ENCODE results near the gene SLC25A48.

SLC25A48 gene

GRCh38 chr5:135894276-135894675 lies 59.8 kb downstream of the SLC25A48 start:
- H4K8ac ChIP-seq (ENCODE audit: low read depth, low read length) = no peak overlapping the region
- no peaks in the 10 kb centered on the region for H3K27me3 ChIP-seq (ENCODE audit: insufficient read depth, low read length)
- H3K4ac ChIP-seq (ENCODE audit: low read depth, low read length) = no peak overlapping the region
- H4K91ac ChIP-seq (ENCODE audit: low read depth, low read length) = no peak overlapping the region
- H3K9ac ChIP-seq (ENCODE audit: low read length) = no peak overlapping the region
- DNase-seq = no peak
- H2BK5ac ChIP-seq (ENCODE audit: low read depth, low read length, poor library complexity) = no peak overlapping the region
- no peaks in the 10 kb centered on the region for H3K36me3 ChIP-seq (ENCODE audit: control insufficient read depth in 1 of 2, insufficient read depth in 2 of 2, low read length in 2 of 2)
- H3K9me3 ChIP-seq (ENCODE audit: insufficient read depth, low read depth, low read length) = peaks cover 2% of the 10 kb centered on the region
- H3K79me1 ChIP-seq (ENCODE audit: low read length) = no peaks in the 10 kb centered on the region
- WGBS (ENCODE audit: extremely low coverage, insufficient coverage, insufficient read length) = no CpG with 5 or more reads among the region's 8 CpGs
- H2AK5ac ChIP-seq (ENCODE audit: low read length) = no peak overlapping the region
- no peak overlapping the region for H3K14ac ChIP-seq (ENCODE audit: low read length)
- no peaks in the 10 kb centered on the region for H3K79me2 ChIP-seq (ENCODE audit: control insufficient read depth, insufficient read depth, low read length, poor library complexity)
- H2BK120ac ChIP-seq (ENCODE audit: insufficient read depth, low read length, poor library complexity) = no peak overlapping the region
- H4K12ac ChIP-seq (ENCODE audit: low read depth, low read length) = no peak overlapping the region
- no peaks in the 10 kb centered on the region for H3K4me1 ChIP-seq (ENCODE audit: control insufficient read depth in 1 of 2, insufficient read depth in 2 of 2, low read length in 2 of 2)
- H3K18ac ChIP-seq (ENCODE audit: low read length) = no peak overlapping the region
- H3K4me2 ChIP-seq (ENCODE audit: low read length) = no peak overlapping the region
- H3K27ac ChIP-seq (ENCODE audit: low read depth, low read length) = no peak overlapping the region
- no peak overlapping the region for H2AFZ ChIP-seq (ENCODE audit: insufficient read depth, low read length, poor library complexity)
- no peak overlapping the region for H3K4me3 ChIP-seq (ENCODE audit: low read depth, low read length)
- no peak overlapping the region for H3K23ac ChIP-seq (ENCODE audit: low read length)
- H2BK12ac ChIP-seq (ENCODE audit: low read length) = no peak overlapping the region

- peaks cover 2% of the 10 kb centered on the region for H3K9me3 ChIP-seq (ENCODE audit: insufficient read depth, low read depth, low read length)
- no peak overlapping the region for H3K9ac ChIP-seq (ENCODE audit: low read length)
- H3K79me1 ChIP-seq (ENCODE audit: low read length) = no peaks in the 10 kb centered on the region
- H3K4me3 ChIP-seq (ENCODE audit: low read depth, low read length) = no peak overlapping the region
- no peak overlapping the region for H3K4ac ChIP-seq (ENCODE audit: low read depth, low read length)
- H3K27ac ChIP-seq (ENCODE audit: low read depth, low read length) = no peak overlapping the region
- H4K91ac ChIP-seq (ENCODE audit: low read depth, low read length) = no peak overlapping the region
- no CpG with 5 or more reads among the region's 2 CpGs for WGBS (ENCODE audit: extremely low coverage, insufficient coverage, insufficient read length)
- H3K18ac ChIP-seq (ENCODE audit: low read length) = no peak overlapping the region
- H2AK5ac ChIP-seq (ENCODE audit: low read length) = no peak overlapping the region
- DNase-seq = no peak
- H3K4me2 ChIP-seq (ENCODE audit: low read length) = no peak overlapping the region
- H2AFZ ChIP-seq (ENCODE audit: insufficient read depth, low read length, poor library complexity) = no peak overlapping the region
- H2BK120ac ChIP-seq (ENCODE audit: insufficient read depth, low read length, poor library complexity) = no peak overlapping the region
- H3K27me3 ChIP-seq (ENCODE audit: insufficient read depth, low read length) = no peaks in the 10 kb centered on the region
- no peak overlapping the region for H3K14ac ChIP-seq (ENCODE audit: low read length)
- H4K12ac ChIP-seq (ENCODE audit: low read depth, low read length) = no peak overlapping the region
- H3K23ac ChIP-seq (ENCODE audit: low read length) = no peak overlapping the region
- peaks cover 0 to under 1% of the 10 kb centered on the region in 2 experiments for H3K4me1 ChIP-seq (ENCODE audit: control insufficient read depth in 1 of 2, insufficient read depth in 2 of 2, low read length in 2 of 2)
- no peak overlapping the region for H2BK12ac ChIP-seq (ENCODE audit: low read length)
- no peaks in the 10 kb centered on the region for H3K36me3 ChIP-seq (ENCODE audit: control insufficient read depth in 1 of 2, insufficient read depth in 2 of 2, low read length in 2 of 2)
- H4K8ac ChIP-seq (ENCODE audit: low read depth, low read length) = no peak overlapping the region
- no peak overlapping the region for H2BK5ac ChIP-seq (ENCODE audit: low read depth, low read length, poor library complexity)
- no peaks in the 10 kb centered on the region for H3K79me2 ChIP-seq (ENCODE audit: control insufficient read depth, insufficient read depth, low read length, poor library complexity)
Measured at GRCh38 chr5:135894789-135895188, 60.3 kb downstream of the SLC25A48 start.

- H3K4me3 ChIP-seq (ENCODE audit: low read depth, low read length) = no peak within 1 kb of the TSS
- H4K91ac ChIP-seq (ENCODE audit: low read depth, low read length) = no peak within 1 kb of the TSS
- no peak within 1 kb of the TSS for H2BK12ac ChIP-seq (ENCODE audit: low read length)
- H3K79me2 ChIP-seq (ENCODE audit: control insufficient read depth, insufficient read depth, low read length, poor library complexity) = no peaks in the 10 kb centered on the region
- no peak for DNase-seq
- H3K27me3 ChIP-seq (ENCODE audit: insufficient read depth, low read length) = no peaks in the 10 kb centered on the region
- no peak within 1 kb of the TSS for H2AK5ac ChIP-seq (ENCODE audit: low read length)
- H4K8ac ChIP-seq (ENCODE audit: low read depth, low read length) = no peak within 1 kb of the TSS
- peaks cover 2% of the 10 kb centered on the region for H3K9me3 ChIP-seq (ENCODE audit: insufficient read depth, low read depth, low read length)
- no peak within 1 kb of the TSS for H3K14ac ChIP-seq (ENCODE audit: low read length)
- no CpG with 5 or more reads among the region's 7 CpGs for WGBS (ENCODE audit: extremely low coverage, insufficient coverage, insufficient read length)
- no peak within 1 kb of the TSS for H4K12ac ChIP-seq (ENCODE audit: low read depth, low read length)
- no peak within 1 kb of the TSS for H3K27ac ChIP-seq (ENCODE audit: low read depth, low read length)
- H2BK5ac ChIP-seq (ENCODE audit: low read depth, low read length, poor library complexity) = no peak within 1 kb of the TSS
- no peak within 1 kb of the TSS for H2BK120ac ChIP-seq (ENCODE audit: insufficient read depth, low read length, poor library complexity)
- no peak within 1 kb of the TSS for H3K23ac ChIP-seq (ENCODE audit: low read length)
- H3K18ac ChIP-seq (ENCODE audit: low read length) = no peak within 1 kb of the TSS
- peaks cover 2% of the 10 kb centered on the region in 2 experiments for H3K4me1 ChIP-seq (ENCODE audit: control insufficient read depth in 1 of 2, insufficient read depth in 2 of 2, low read length in 2 of 2)
- no peaks in the 10 kb centered on the region for H3K79me1 ChIP-seq (ENCODE audit: low read length)
- H3K4ac ChIP-seq (ENCODE audit: low read depth, low read length) = no peak within 1 kb of the TSS
- H3K36me3 ChIP-seq (ENCODE audit: control insufficient read depth in 1 of 2, insufficient read depth in 2 of 2, low read length in 2 of 2) = no peaks in the 10 kb centered on the region
- H2AFZ ChIP-seq (ENCODE audit: insufficient read depth, low read length, poor library complexity) = no peak within 1 kb of the TSS
- H3K9ac ChIP-seq (ENCODE audit: low read length) = no peak within 1 kb of the TSS
- H3K4me2 ChIP-seq (ENCODE audit: low read length) = no peak within 1 kb of the TSS
Measured at GRCh38 chr5:135895474-135896006, 61.1 kb downstream of the SLC25A48 start, which contains the start of gene IL9. TSS of gene IL9 (minus strand) at chr5:135895841. CDS start at chr5:135895816, 25 bp downstream.

GRCh38 chr5:135898651-135899050 lies 64.2 kb downstream of the SLC25A48 start:
- H3K9me3 ChIP-seq (ENCODE audit: insufficient read depth, low read depth, low read length) = peaks cover 2% of the 10 kb centered on the region
- no peak overlapping the region for H3K4me3 ChIP-seq (ENCODE audit: low read depth, low read length)
- H2AK5ac ChIP-seq (ENCODE audit: low read length) = no peak overlapping the region
- no peak overlapping the region for H4K12ac ChIP-seq (ENCODE audit: low read depth, low read length)
- no peak overlapping the region for H4K91ac ChIP-seq (ENCODE audit: low read depth, low read length)
- H3K4me2 ChIP-seq (ENCODE audit: low read length) = no peak overlapping the region
- no peak overlapping the region for H2BK5ac ChIP-seq (ENCODE audit: low read depth, low read length, poor library complexity)
- no peak overlapping the region for H3K23ac ChIP-seq (ENCODE audit: low read length)
- no peak overlapping the region for H3K14ac ChIP-seq (ENCODE audit: low read length)
- no peaks in the 10 kb centered on the region for H3K79me2 ChIP-seq (ENCODE audit: control insufficient read depth, insufficient read depth, low read length, poor library complexity)
- H3K27ac ChIP-seq (ENCODE audit: low read depth, low read length) = no peak overlapping the region
- WGBS (ENCODE audit: extremely low coverage, insufficient coverage, insufficient read length) = no CpG with 5 or more reads among the region's 6 CpGs
- H4K8ac ChIP-seq (ENCODE audit: low read depth, low read length) = no peak overlapping the region
- H2BK12ac ChIP-seq (ENCODE audit: low read length) = no peak overlapping the region
- no peak for DNase-seq
- H3K27me3 ChIP-seq (ENCODE audit: insufficient read depth, low read length) = no peaks in the 10 kb centered on the region
- H3K9ac ChIP-seq (ENCODE audit: low read length) = no peak overlapping the region
- H3K79me1 ChIP-seq (ENCODE audit: low read length) = no peaks in the 10 kb centered on the region
- H2BK120ac ChIP-seq (ENCODE audit: insufficient read depth, low read length, poor library complexity) = no peak overlapping the region
- no peak overlapping the region for H2AFZ ChIP-seq (ENCODE audit: insufficient read depth, low read length, poor library complexity)
- H3K18ac ChIP-seq (ENCODE audit: low read length) = no peak overlapping the region
- no peaks in the 10 kb centered on the region for H3K36me3 ChIP-seq (ENCODE audit: control insufficient read depth in 1 of 2, insufficient read depth in 2 of 2, low read length in 2 of 2)
- H3K4me1 ChIP-seq (ENCODE audit: control insufficient read depth in 1 of 2, insufficient read depth in 2 of 2, low read length in 2 of 2) = peaks cover 8 to 9% of the 10 kb centered on the region in 2 experiments
- H3K4ac ChIP-seq (ENCODE audit: low read depth, low read length) = no peak overlapping the region
